Testis (tissue), 3 donors: ENCODE results near the gene AHCYL2. TPM values are rescaled to one million over a fixed set of nuclear protein-coding genes. Genes with fewer than 3 reads are reported as not detected.

Source experiments
- DNase-seq: peaks from one replicate; pipeline ENCODE4 v3.0.0-alpha.2; 2019
- H3K27ac ChIP-seq, 2 donors: fragments of 200-600 bp; sonication (generic); one replicate each; pipeline ENCODE4 v1.5.1; 2019
- H3K27me3 ChIP-seq: fragments of 200-600 bp; sonication (generic); one replicate; pipeline ENCODE4 v1.5.1; 2019
- H3K36me3 ChIP-seq: fragments of 200-600 bp; sonication (generic); one replicate; pipeline ENCODE4 v1.5.1; 2017; ENCODE audit warnings: low read depth; ENCODE audit errors: missing control alignments
- H3K4me1 ChIP-seq: fragments of 200-600 bp; sonication (generic); one replicate; pipeline ENCODE4 v1.5.1; 2019
- H3K4me3 ChIP-seq, 2 donors: fragments of 200-600 bp; sonication (generic); one replicate each; pipeline ENCODE4 v1.5.1; 2017 to 2019
- H3K9me3 ChIP-seq: fragments of 200-600 bp; sonication (generic); one replicate; pipeline ENCODE4 v1.5.1; 2017
- CTCF ChIP-seq, 3 experiments: fragments of 450-650 bp in 2 of 3; fragments of 200-600 bp in 1 of 3; sonication (generic) in 1 of 3; IDR thresholded peaks; one replicate each; pipeline ENCODE4 v1.5.1; 2016 to 2019; ENCODE audit warnings: antibody characterized with exemption in 3 of 3, mild to moderate bottlenecking in 2 of 3, moderate library complexity in 1 of 3
- POLR2A ChIP-seq: fragments of 450-650 bp; IDR thresholded peaks from one replicate; pipeline ENCODE4 v1.6.1; 2017; ENCODE audit warnings: antibody characterized with exemption, mild to moderate bottlenecking, moderate library complexity
- WGBS, 2 donors: methylation state at CpG; one replicate each; pipeline ENCODE4 v1.1.5; 2018; 5-methylcytosine and 5-hydroxymethylcytosine counted together
- intact Hi-C: fragments of 100-400 bp; cut with DNase I; formaldehyde crosslinking; loops from one replicate; pipeline ENCODE4 v1.15.1; 2023; ENCODE audit warnings: low total_unique reads
- polyA plus RNA-seq: library from polyadenylated mRNA; stranded (reverse); fragments of 350-450 nt; fragmentation: Illumina TruSeq; extraction: RNeasy Lipid Tissue Mini Kit (QIAGEN cat#74804); gene quantifications from one replicate; pipeline ENCODE4 v1.2.3, GENCODE V29; 2014; ENCODE audit warnings: low read depth, low replicate concordance; ENCODE audit not compliant: insufficient read depth
- total RNA-seq, 2 donors: library from RNA; depleted of rRNA; stranded (reverse); fragments of >200 nt; gene quantifications; one replicate each; pipeline ENCODE4 v1.2.3, GENCODE V29; 2016

The AHCYL2 gene
- total and polyA plus RNA-seq, 3 donors from 2014 or later: 26.4 to 61.3 (median 46.1) TPM

GRCh38 chr7:129191272-129191671 lies 33.6 kb upstream of the AHCYL2 start:
- H3K27ac ChIP-seq: no peak overlapping the region
- no peaks in the 10 kb centered on the region for H3K9me3 ChIP-seq
- no peak overlapping the region for H3K4me3 ChIP-seq
- no peaks in the 10 kb centered on the region for H3K27me3 ChIP-seq
- intact Hi-C loops: no loop called here
- H3K36me3 ChIP-seq: no peaks in the 10 kb centered on the region
- no peak for DNase-seq
- WGBS, 2 donors: 83% methylated on average over 3 of the region's 3 CpGs
- TF ChIP-seq POLR2A: no peak
- TF ChIP-seq CTCF (IDR thresholded peaks at IDR 0.05): no peak
- no peaks in the 10 kb centered on the region for H3K4me1 ChIP-seq

- no peaks in the 10 kb centered on the region for H3K36me3 ChIP-seq
- intact Hi-C loops: no loop called here
- no peak for DNase-seq
- TF ChIP-seq CTCF (IDR thresholded peaks at IDR 0.05) (no peak), POLR2A (no peak)
- H3K4me3 ChIP-seq: no peak overlapping the region
- H3K4me1 ChIP-seq: no peaks in the 10 kb centered on the region
- no peaks in the 10 kb centered on the region for H3K9me3 ChIP-seq
- H3K27me3 ChIP-seq: no peaks in the 10 kb centered on the region
- no peak overlapping the region for H3K27ac ChIP-seq
- 94 to 96% methylated on average over 3 of the region's 3 CpGs for WGBS, 2 donors
Observed at GRCh38 chr7:129193892-129194291, 30.9 kb upstream of the AHCYL2 start.

- Histone ChIP-seq H3K4me3 (no peak overlapping the region), H3K9me3 (no peaks in the 10 kb centered on the region), H3K4me1 (no peaks in the 10 kb centered on the region), H3K27me3 (no peaks in the 10 kb centered on the region), H3K36me3 (no peaks in the 10 kb centered on the region), H3K27ac (no peak overlapping the region)
- 78 to 81% methylated on average over 4 of the region's 4 CpGs for WGBS, 2 donors
- intact Hi-C loops: no loop called here
- no peak for DNase-seq
- TF ChIP-seq POLR2A (no peak), CTCF (IDR thresholded peaks at IDR 0.05) (no peak)
Observed at GRCh38 chr7:129197771-129198170, 27.1 kb upstream of the AHCYL2 start.

GRCh38 chr7:129199406-129199805 lies 25.4 kb upstream of the AHCYL2 start:
- no peak for DNase-seq
- no peak overlapping the region for H3K27ac ChIP-seq
- H3K4me3 ChIP-seq: no peak overlapping the region
- no peaks in the 10 kb centered on the region for H3K36me3 ChIP-seq
- TF ChIP-seq POLR2A: no peak
- TF ChIP-seq CTCF (IDR thresholded peaks at IDR 0.05): no peak
- 91 to 98% methylated on average over 4 of the region's 4 CpGs for WGBS, 2 donors
- intact Hi-C loops: no loop called here
- no peaks in the 10 kb centered on the region for H3K9me3 ChIP-seq
- no peaks in the 10 kb centered on the region for H3K4me1 ChIP-seq
- no peaks in the 10 kb centered on the region for H3K27me3 ChIP-seq

- intact Hi-C loops: no loop called here
- H3K36me3 ChIP-seq: no peaks in the 10 kb centered on the region
- no peaks in the 10 kb centered on the region for H3K4me1 ChIP-seq
- no peak for TF ChIP-seq CTCF (IDR thresholded peaks at IDR 0.05)
- TF ChIP-seq POLR2A: no peak
- H3K27ac ChIP-seq: no peak overlapping the region
- no peaks in the 10 kb centered on the region for H3K27me3 ChIP-seq
- H3K9me3 ChIP-seq: no peaks in the 10 kb centered on the region
- whole genome bisulfite sequencing, 2 donors: 81 to 90% methylated on average over 8 of the region's 8 CpGs
- H3K4me3 ChIP-seq: no peak overlapping the region
- DNase-seq: no peak
Observed at GRCh38 chr7:129202058-129202777, 22.6 kb upstream of the AHCYL2 start.
